GM19238 (cell line): ENCODE results near the gene SPDYE3.
"Not testable (repeated sequence)": the region's sequence is repeated elsewhere in the genome, so short reads cannot be mapped to it uniquely, and the experiment has no call there.

Experiments used
- DNase-seq: peaks from one replicate; pipeline ENCODE4 v3.0.0; 2011; ENCODE audit warnings: low spot score; ENCODE audit not compliant: insufficient read length

SPDYE3 gene

GRCh38 chr7:100287191-100287969 is 20.1 kb upstream of the SPDYE3 start:
- not testable (repeated sequence) for DNase-seq

GRCh38 chr7:100288258-100288657 is 19.2 kb upstream of the SPDYE3 start:
- not testable (repeated sequence) for DNase-seq

GRCh38 chr7:100292162-100292561 is 15.3 kb upstream of the SPDYE3 start:
- not testable (repeated sequence) for DNase-seq

DNA sequence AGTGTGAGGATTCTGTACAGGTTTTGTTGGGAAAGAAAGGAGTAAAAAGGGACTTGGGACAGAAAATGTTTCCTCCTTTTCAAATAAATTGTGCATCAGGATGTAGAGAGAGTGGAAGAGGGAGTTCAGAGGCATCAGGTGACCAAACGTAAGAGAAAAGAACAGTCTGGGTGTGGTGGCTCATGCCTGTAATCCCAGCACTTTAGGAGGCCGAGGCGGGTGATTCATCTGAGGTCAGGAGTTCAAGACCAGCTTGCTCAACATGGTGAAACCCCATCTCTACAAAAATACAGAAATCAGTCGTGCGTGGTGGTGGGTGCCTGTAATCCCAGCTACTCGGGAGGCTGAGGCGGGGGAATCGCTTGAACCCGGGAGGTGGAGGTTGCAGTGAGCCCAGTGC is 12.2 kb upstream of the SPDYE3 start:
- DNase-seq, result not testable (repeated sequence)

- DNase-seq, result not testable (repeated sequence)
Measured at GRCh38 chr7:100297852-100298631, 9.5 kb upstream of the SPDYE3 start.

GRCh38 chr7:100298632-100298895 is 8.9 kb upstream of the SPDYE3 start:
- not testable (repeated sequence) for DNase-seq

GRCh38 chr7:100304526-100304925 is 3.0 kb upstream of the SPDYE3 start:
- not testable (repeated sequence) for DNase-seq

DNA sequence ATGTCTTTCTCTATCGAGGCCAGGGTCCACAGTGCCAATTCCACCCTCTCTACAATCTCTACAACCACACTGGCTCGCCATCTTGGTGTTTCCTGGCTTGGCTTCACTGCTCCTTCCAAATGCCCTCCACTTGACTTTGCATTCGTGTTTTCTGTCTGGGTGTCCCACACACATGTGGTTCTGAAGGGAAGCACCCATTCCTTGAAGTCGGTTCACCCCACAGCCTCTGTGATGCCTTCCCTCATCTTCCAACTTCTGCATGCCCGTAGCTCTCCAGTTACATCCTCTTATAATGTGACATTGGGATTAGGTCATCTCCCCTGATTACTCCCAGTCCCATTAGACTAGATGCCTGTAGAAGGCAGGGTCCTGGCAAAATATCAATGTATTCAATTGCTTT is 10.8 kb downstream of the SPDYE3 start:
- not testable (repeated sequence) for DNase-seq

- DNase-seq, result not testable (repeated sequence)
Measured at GRCh38 chr7:100321648-100322047, 14.1 kb downstream of the SPDYE3 start.

- DNase-seq, result not testable (repeated sequence)
Measured at GRCh38 chr7:100324194-100324593, 16.7 kb downstream of the SPDYE3 start.

- DNase-seq, result not testable (repeated sequence)
Measured at GRCh38 chr7:100325671-100326070, 18.2 kb downstream of the SPDYE3 start.

- DNase-seq, result not testable (repeated sequence)
Measured at GRCh38 chr7:100326914-100327313, 19.4 kb downstream of the SPDYE3 start.

GRCh38 chr7:100335566-100336466 is 28.3 kb downstream of the SPDYE3 start:
- peak; percentile 74 for DNase-seq

DNA sequence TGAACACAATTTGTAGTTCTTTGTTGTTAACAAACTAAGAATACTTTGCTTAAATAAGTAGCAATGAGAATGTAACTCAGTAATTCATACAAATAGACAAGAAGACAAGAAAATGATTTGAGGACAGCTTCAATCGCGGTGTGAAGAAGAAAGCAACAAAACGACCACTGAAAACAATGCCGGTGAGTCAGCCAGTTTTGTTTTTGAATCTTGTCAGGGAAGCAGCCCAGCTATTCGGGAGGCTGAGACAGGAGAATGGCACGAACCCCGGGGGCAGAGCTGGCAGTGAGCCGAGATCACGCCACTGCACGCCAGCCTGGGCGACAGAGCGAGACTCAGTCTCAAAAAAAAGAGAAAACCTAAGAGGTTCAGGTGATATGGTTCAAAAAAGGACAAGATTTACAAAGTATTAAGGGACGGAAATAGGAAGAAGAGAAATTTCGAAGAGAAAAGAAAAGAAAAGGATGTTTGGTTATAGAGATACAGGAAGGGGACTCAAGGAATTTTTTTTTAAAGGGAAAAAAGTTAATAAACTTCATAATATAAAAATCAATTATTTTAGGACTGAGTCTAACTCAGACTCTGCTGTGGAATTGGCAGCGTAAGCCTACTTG is 30.7 kb downstream of the SPDYE3 start:
- not testable (repeated sequence) for DNase-seq

- not testable (repeated sequence) for DNase-seq
Measured at GRCh38 chr7:100341286-100341685, 33.8 kb downstream of the SPDYE3 start.

- DNase-seq, result no peak
Measured at GRCh38 chr7:100342765-100343164, 35.3 kb downstream of the SPDYE3 start.

- DNase-seq, result not testable (repeated sequence)
Measured at GRCh38 chr7:100344124-100344559, 36.6 kb downstream of the SPDYE3 start.

DNA sequence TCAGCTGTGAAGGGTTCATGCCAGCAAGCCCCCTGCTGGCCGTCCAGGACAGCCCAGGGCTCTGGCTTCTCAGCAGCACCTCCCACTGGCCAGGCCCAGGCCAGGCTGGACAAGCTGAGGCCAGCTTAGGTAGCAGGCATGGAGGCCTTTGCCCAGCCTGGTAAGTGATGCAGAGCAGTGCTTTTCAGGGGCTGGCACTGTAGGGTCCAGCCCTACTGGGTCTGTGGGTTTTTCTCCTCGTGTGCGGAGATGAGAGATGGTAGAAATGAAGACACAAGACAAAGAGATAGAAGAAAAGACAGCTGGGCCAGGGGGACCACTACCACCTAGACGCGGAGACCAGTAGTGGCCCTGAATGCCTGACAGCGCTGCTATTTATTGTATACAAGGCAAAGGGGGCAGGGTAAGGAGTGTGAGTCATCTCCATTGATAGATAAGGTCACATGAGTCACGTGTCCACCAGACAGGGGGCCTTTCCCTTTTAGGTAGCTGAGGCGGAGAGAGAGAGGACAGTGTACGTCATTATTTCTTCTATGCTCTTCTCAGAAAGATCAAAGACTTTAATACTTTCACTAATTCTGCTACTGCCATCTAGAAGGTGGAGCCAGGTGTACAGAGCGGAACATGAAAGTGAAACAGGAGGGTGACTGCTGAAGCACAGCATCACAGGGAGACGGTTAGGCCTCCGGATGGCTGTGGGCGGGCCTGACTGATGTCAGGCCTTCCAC is 37.2 kb downstream of the SPDYE3 start:
- DNase-seq, result not testable (repeated sequence)

DNA sequence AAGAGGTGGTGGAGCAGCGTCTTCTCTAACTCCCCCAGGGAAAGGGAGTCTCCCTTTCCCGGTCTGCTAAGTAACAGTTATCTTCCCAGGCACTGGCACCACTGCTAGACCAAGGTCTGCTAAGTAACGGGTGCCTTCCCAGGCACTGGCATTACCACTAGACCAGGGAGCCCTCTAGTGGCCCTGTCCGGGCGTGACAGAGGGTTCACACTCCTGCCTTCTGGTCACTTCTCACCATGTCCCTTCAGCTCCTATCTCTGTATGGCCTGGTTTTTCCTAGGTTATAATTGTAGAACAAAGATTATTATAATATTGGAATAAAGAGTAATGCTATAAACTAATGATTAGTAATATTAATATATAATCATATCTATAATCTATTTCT is 37.8 kb downstream of the SPDYE3 start:
- DNase-seq, result not testable (repeated sequence)

DNA sequence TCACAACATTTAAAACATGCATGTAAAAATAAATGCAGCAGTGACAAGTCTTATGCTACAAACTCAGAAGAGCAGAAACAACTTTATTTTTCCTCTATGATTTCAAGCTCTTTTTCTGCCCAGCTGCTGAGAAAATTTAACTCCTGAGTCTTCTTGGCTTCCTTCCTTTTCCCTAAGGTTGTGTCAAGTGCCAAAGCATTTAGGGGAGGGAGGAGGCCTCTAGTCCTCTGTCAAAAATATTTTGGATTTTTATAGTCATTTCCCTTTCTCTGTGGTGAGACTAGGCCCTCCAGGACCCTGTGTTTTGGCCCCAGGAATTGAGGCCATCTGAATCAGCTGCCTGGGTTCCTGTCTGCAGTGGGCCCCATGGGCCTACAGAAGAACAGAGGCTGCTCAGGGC is 39.4 kb downstream of the SPDYE3 start:
- DNase-seq, result no peak
